ENCODE measurements around the gene KCNMB1. TPM values are rescaled to one million over a fixed set of nuclear protein-coding genes. Genes with fewer than 3 reads are reported as not detected.

The KCNMB1 gene
- total RNA-seq, 1 donor from 2014 or later: not detected

DNA sequence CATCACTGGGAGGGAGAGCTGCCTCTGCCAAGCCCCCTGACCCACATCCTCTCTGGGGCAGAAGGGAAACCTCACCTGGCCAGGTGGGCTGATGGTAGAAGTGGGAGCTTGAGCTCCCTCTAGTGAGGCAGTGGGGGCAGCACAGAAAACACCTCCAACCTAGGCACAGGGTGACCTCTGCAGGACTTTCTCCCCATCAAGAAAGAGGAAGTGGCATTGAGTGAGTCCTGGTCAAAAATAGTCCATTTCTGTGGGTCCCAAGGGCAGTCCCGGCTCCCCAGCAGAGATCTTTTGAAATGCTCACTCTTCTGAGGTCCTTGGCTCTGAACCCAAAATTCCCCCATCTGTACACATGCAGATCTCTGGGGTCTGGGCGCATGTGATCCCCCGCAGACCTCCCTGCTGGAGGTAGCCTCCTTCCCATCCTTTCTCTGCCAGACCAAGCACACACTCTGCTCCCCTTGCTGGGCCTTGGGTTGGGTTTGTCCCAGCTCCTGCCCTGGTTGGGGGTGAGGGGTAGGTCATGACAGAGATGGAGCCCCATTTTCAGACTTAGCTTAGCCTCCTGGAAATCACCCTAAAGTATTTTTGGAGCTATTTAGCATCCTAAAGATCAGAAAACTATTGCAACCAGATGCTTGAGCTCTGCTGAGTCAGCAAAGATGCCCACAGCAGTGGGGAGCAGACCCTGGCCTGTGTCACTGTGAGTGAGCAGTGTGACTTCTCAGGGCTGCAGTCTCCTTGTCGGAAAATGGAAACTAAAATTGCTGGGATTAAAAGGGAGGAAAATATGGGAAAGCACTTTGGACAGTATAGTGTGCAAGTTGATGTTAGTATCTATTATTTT is 50.0 kb downstream of the KCNMB1 start:
- Mint-ChIP-seq H3K27ac (no peak overlapping the region), H3K36me3 (no peaks in the 10 kb centered on the region), H3K27me3 (ENCODE audit: insufficient read depth, low read depth) (peaks cover 11% of the 10 kb centered on the region), H3K4me3 (no peak overlapping the region), H3K4me1 (peaks cover 48% of the 10 kb centered on the region), H3K9me3 (peaks cover 14% of the 10 kb centered on the region)
- Histone ChIP-seq H3K4me2 (peak overlapping the region; percentile 32), H3K27ac (no peak overlapping the region), H3K36me3 (no peaks in the 10 kb centered on the region), H3K4me3 (no peak overlapping the region), H4K20me1 (ENCODE audit: low read depth) (no peaks in the 10 kb centered on the region), H3K27me3 (no peaks in the 10 kb centered on the region), H3K9ac (no peak overlapping the region), H3K4me1 (peaks cover 35% of the 10 kb centered on the region), H2AFZ (replicated peaks) (no peak overlapping the region), H3F3A (ENCODE audit: low read depth) (peaks cover 21% of the 10 kb centered on the region), H3K79me2 (ENCODE audit: low read depth) (no peaks in the 10 kb centered on the region), H3K9me3 (ENCODE audit: low read depth) (no peaks in the 10 kb centered on the region)
- TF ChIP-seq CTCF (IDR thresholded peaks at IDR 0.05) (peak; percentile 50), EZH2 (IDR thresholded peaks at IDR 0.05) (no peak)
- no peak for DNase-seq (ENCODE audit: low spot score)

DNA sequence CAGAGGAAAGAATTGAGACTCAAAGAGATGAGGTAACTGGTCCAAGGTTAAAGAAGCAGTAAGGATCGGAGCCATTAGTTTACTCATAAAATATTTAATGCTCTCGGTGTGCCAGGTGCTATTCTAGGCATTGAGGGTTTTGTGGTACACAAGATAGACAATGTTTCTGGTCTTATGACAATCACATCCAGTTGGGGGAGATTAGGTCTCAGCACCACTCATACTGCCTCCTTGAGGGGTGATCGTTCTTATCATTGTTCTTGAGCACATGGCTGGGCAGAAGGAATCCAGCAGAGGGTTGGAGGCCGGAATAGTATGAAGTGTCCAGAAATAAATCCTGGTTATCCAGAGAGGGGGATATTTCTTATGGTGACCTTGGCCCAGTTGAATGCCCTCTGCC is 50.9 kb downstream of the KCNMB1 start:
- no peak overlapping the region for H3K27ac Mint-ChIP-seq

GRCh38 chr5:170337045-170337733 is 52.0 kb downstream of the KCNMB1 start:
- no peaks in the 10 kb centered on the region for H3K27me3 ChIP-seq
- peaks cover 27% of the 10 kb centered on the region for H3F3A ChIP-seq (ENCODE audit: low read depth)
- H3K4me3 ChIP-seq: no peak overlapping the region
- H3K4me1 ChIP-seq: peaks cover 54% of the 10 kb centered on the region
- H3K36me3 Mint-ChIP-seq: no peaks in the 10 kb centered on the region
- H3K4me1 Mint-ChIP-seq: peaks cover 57% of the 10 kb centered on the region
- no peaks in the 10 kb centered on the region for H3K79me2 ChIP-seq (ENCODE audit: low read depth)
- TF ChIP-seq EZH2phosphoT487 (IDR thresholded peaks at IDR 0.05) (no peak), CTCF (IDR thresholded peaks at IDR 0.05) (no peak), EZH2 (IDR thresholded peaks at IDR 0.05) (no peak)
- no peaks in the 10 kb centered on the region for H3K36me3 ChIP-seq
- peak; percentile 37 for DNase-seq (ENCODE audit: low spot score)
- H3K27ac ChIP-seq: no peak overlapping the region
- H3K4me2 ChIP-seq: peak overlapping the region; percentile 4
- H3K27me3 Mint-ChIP-seq (ENCODE audit: insufficient read depth, low read depth): peaks cover 11% of the 10 kb centered on the region
- H3K9ac ChIP-seq: no peak overlapping the region
- H3K4me3 Mint-ChIP-seq: no peak overlapping the region
- peak overlapping the region; percentile 9 for H3K27ac Mint-ChIP-seq
- peak overlapping the region; percentile 48 for H2AFZ ChIP-seq (replicated peaks)
- no peaks in the 10 kb centered on the region for H3K9me3 ChIP-seq (ENCODE audit: low read depth)
- peaks cover 7% of the 10 kb centered on the region for H3K9me3 Mint-ChIP-seq
- no peaks in the 10 kb centered on the region for H4K20me1 ChIP-seq (ENCODE audit: low read depth)

More for the DNA sequence above, 50.9 kb downstream of the KCNMB1 start:
- Histone ChIP-seq H3K36me3 (no peaks in the 10 kb centered on the region), H3K9ac (no peak overlapping the region), H2AFZ (replicated peaks) (no peak overlapping the region), H3K9me3 (ENCODE audit: low read depth) (no peaks in the 10 kb centered on the region), H3K27ac (no peak overlapping the region), H3K27me3 (no peaks in the 10 kb centered on the region), H3K4me1 (peaks cover 43% of the 10 kb centered on the region), H3K4me3 (no peak overlapping the region), H3K79me2 (ENCODE audit: low read depth) (no peaks in the 10 kb centered on the region), H3K4me2 (no peak overlapping the region), H4K20me1 (ENCODE audit: low read depth) (no peaks in the 10 kb centered on the region), H3F3A (ENCODE audit: low read depth) (peaks cover 21% of the 10 kb centered on the region)
- no peaks in the 10 kb centered on the region for H3K36me3 Mint-ChIP-seq
- peaks cover 11% of the 10 kb centered on the region for H3K27me3 Mint-ChIP-seq (ENCODE audit: insufficient read depth, low read depth)
- H3K4me3 Mint-ChIP-seq: no peak overlapping the region
- H3K9me3 Mint-ChIP-seq: peaks cover 7% of the 10 kb centered on the region
- peaks cover 54% of the 10 kb centered on the region for H3K4me1 Mint-ChIP-seq
- no peak for DNase-seq (ENCODE audit: low spot score)
- TF ChIP-seq EZH2 (IDR thresholded peaks at IDR 0.05): no peak
- no peak for TF ChIP-seq CTCF (IDR thresholded peaks at IDR 0.05)
- no peak for TF ChIP-seq EZH2phosphoT487 (IDR thresholded peaks at IDR 0.05)

Measured in neural progenitor cell (in vitro differentiated cells).